Nucleus accumbens (tissue), 56 donors: ENCODE results near the gene ARHGAP26.
A peak's percentile ranks its signal among the peaks of the same experiment; 100 is the strongest.

Experiments used
- DNase-seq, 56 donors: peaks; one replicate each; lab custom pipeline; 2025; lab: John Stamatoyannopoulos, UW

Gene ARHGAP26

GRCh38 chr5:143065185-143065965 lies 295.2 kb downstream of the ARHGAP26 start:
- DNase-seq: no peak

GRCh38 chr5:143065996-143066522 lies 295.9 kb downstream of the ARHGAP26 start:
- DNase-seq: no peak

GRCh38 chr5:143066556-143067281 lies 296.5 kb downstream of the ARHGAP26 start:
- peak in 1 of 56 donors; percentile 7 for DNase-seq

- no peak for DNase-seq
Measured at GRCh38 chr5:143068712-143069111, 298.5 kb downstream of the ARHGAP26 start.

- no peak for DNase-seq
Measured at GRCh38 chr5:143071927-143072326, 301.8 kb downstream of the ARHGAP26 start.

- no peak for DNase-seq
Measured at GRCh38 chr5:143072734-143073133, 302.6 kb downstream of the ARHGAP26 start.

- no peak for DNase-seq
Measured at GRCh38 chr5:143073766-143074165, 303.6 kb downstream of the ARHGAP26 start.

GRCh38 chr5:143074414-143074996 lies 304.3 kb downstream of the ARHGAP26 start:
- DNase-seq: no peak

GRCh38 chr5:143076377-143076776 lies 306.2 kb downstream of the ARHGAP26 start:
- DNase-seq: no peak

GRCh38 chr5:143077453-143078103 lies 307.4 kb downstream of the ARHGAP26 start:
- DNase-seq: no peak

- DNase-seq: no peak
Measured at GRCh38 chr5:143078313-143078712, 308.1 kb downstream of the ARHGAP26 start.

- DNase-seq: no peak
Measured at GRCh38 chr5:143078971-143079370, 308.8 kb downstream of the ARHGAP26 start.

- no peak for DNase-seq
Measured at GRCh38 chr5:143080407-143080806, 310.2 kb downstream of the ARHGAP26 start.

- no peak for DNase-seq
Measured at GRCh38 chr5:143080982-143081381, 310.8 kb downstream of the ARHGAP26 start.

GRCh38 chr5:143083006-143083405 lies 312.8 kb downstream of the ARHGAP26 start:
- DNase-seq: no peak

GRCh38 chr5:143084407-143084806 lies 314.2 kb downstream of the ARHGAP26 start:
- peak in 6 of 56 donors; percentile 11 to 33 (median 14) for DNase-seq

GRCh38 chr5:143085319-143085917 lies 315.2 kb downstream of the ARHGAP26 start:
- DNase-seq: no peak

- no peak for DNase-seq
Measured at GRCh38 chr5:143086546-143086907, 316.4 kb downstream of the ARHGAP26 start.

GRCh38 chr5:143086908-143087637 lies 316.9 kb downstream of the ARHGAP26 start:
- no peak for DNase-seq

- DNase-seq: peak in 1 of 56 donors; percentile 15
Measured at GRCh38 chr5:143088702-143089101, 318.5 kb downstream of the ARHGAP26 start.
